Testis (tissue), 3 donors: Measurements from ENCODE around the gene PTPN13. TPM values are rescaled to one million over a fixed set of nuclear protein-coding genes. Genes with fewer than 3 reads are reported as not detected.
A peak's percentile ranks its signal among the peaks of the same experiment; 100 is the strongest.

Experiments
- DNase-seq: peaks from one replicate; pipeline ENCODE4 v3.0.0-alpha.2; 2019
- H3K27ac ChIP-seq, 2 donors: fragments of 200-600 bp; sonication (generic); one replicate each; pipeline ENCODE4 v1.5.1; 2019
- H3K27me3 ChIP-seq: fragments of 200-600 bp; sonication (generic); one replicate; pipeline ENCODE4 v1.5.1; 2019
- H3K36me3 ChIP-seq: fragments of 200-600 bp; sonication (generic); one replicate; pipeline ENCODE4 v1.5.1; 2017; ENCODE audit warnings: low read depth; ENCODE audit errors: missing control alignments
- H3K4me1 ChIP-seq: fragments of 200-600 bp; sonication (generic); one replicate; pipeline ENCODE4 v1.5.1; 2019
- H3K4me3 ChIP-seq, 2 donors: fragments of 200-600 bp; sonication (generic); one replicate each; pipeline ENCODE4 v1.5.1; 2017 to 2019
- H3K9me3 ChIP-seq: fragments of 200-600 bp; sonication (generic); one replicate; pipeline ENCODE4 v1.5.1; 2017
- CTCF ChIP-seq, 3 experiments: fragments of 450-650 bp in 2 of 3; fragments of 200-600 bp in 1 of 3; sonication (generic) in 1 of 3; IDR thresholded peaks; one replicate each; pipeline ENCODE4 v1.5.1; 2016 to 2019; ENCODE audit warnings: antibody characterized with exemption in 3 of 3, mild to moderate bottlenecking in 2 of 3, moderate library complexity in 1 of 3
- POLR2A ChIP-seq: fragments of 450-650 bp; IDR thresholded peaks from one replicate; pipeline ENCODE4 v1.6.1; 2017; ENCODE audit warnings: antibody characterized with exemption, mild to moderate bottlenecking, moderate library complexity
- WGBS, 2 donors: methylation state at CpG; one replicate each; pipeline ENCODE4 v1.1.5; 2018; 5-methylcytosine and 5-hydroxymethylcytosine counted together
- intact Hi-C: fragments of 100-400 bp; cut with DNase I; formaldehyde crosslinking; loops from one replicate; pipeline ENCODE4 v1.15.1; 2023; ENCODE audit warnings: low total_unique reads
- polyA plus RNA-seq: library from polyadenylated mRNA; stranded (reverse); fragments of 350-450 nt; fragmentation: Illumina TruSeq; extraction: RNeasy Lipid Tissue Mini Kit (QIAGEN cat#74804); gene quantifications from one replicate; pipeline ENCODE4 v1.2.3, GENCODE V29; 2014; ENCODE audit warnings: low read depth, low replicate concordance; ENCODE audit not compliant: insufficient read depth
- total RNA-seq, 2 donors: library from RNA; depleted of rRNA; stranded (reverse); fragments of >200 nt; gene quantifications; one replicate each; pipeline ENCODE4 v1.2.3, GENCODE V29; 2016

Gene PTPN13
- total and polyA plus RNA-seq, 3 donors from 2014 or later, result 30.1 to 62.0 (median 48.9) TPM

DNA sequence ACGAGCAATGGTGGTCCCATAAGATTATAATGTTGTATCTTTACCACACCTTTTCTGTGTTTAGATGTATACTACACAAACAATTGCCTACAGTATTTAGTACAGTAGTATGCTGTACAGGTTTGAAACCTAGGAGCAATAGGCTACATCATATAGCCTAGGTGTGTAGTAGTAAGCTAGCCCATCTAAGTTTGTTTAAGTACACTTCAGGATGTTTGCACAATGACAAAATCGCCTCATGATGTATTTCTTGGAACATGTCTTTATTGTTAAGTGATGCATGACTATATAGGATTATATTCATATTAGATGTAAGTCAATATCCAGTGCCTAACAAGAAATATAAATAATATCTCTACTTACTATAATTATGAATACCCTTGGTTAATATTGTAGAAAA, 150.5 kb downstream of the PTPN13 start:
- intact Hi-C loops, result no loop called here
- Histone ChIP-seq H3K4me3 (no peak overlapping the region), H3K4me1 (no peaks in the 10 kb centered on the region), H3K9me3 (no peaks in the 10 kb centered on the region), H3K36me3 (no peaks in the 10 kb centered on the region), H3K27me3 (no peaks in the 10 kb centered on the region), H3K27ac (no peak overlapping the region)
- DNase-seq, result no peak
- TF ChIP-seq CTCF (IDR thresholded peaks at IDR 0.05), result no peak
- WGBS, 2 donors, result 96 to 97% methylated on average over 2 of the region's 2 CpGs

DNA sequence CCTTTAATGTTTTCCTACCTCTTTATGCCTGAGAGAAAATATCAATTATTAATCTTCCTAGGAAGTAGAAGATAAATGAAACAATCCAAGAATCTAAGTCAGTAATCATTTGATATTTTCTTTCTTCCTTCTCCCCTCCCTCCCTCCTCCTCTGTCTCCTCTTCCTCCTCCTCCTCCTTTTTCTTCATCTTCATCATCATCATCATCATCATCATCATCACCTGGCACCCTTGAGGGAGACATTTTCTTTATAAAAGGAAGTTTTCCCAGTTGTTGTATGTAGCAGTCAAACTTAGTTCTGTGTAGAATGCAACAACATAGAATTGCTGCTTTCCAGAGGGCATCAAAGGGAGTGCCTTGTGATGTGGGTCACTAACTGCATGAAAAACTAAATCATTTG, 155.0 kb downstream of the PTPN13 start:
- H3K4me3 ChIP-seq, result no peak overlapping the region
- H3K4me1 ChIP-seq, result no peaks in the 10 kb centered on the region
- TF ChIP-seq POLR2A (no peak), CTCF (IDR thresholded peaks at IDR 0.05) (no peak)
- H3K36me3 ChIP-seq, result no peaks in the 10 kb centered on the region
- H3K9me3 ChIP-seq, result no peaks in the 10 kb centered on the region
- DNase-seq, result no peak
- no peak overlapping the region for H3K27ac ChIP-seq
- H3K27me3 ChIP-seq, result no peaks in the 10 kb centered on the region
- intact Hi-C loops, result no loop called here

- intact Hi-C loops, result no loop called here
- Histone ChIP-seq H3K27me3 (no peaks in the 10 kb centered on the region), H3K9me3 (no peaks in the 10 kb centered on the region), H3K36me3 (no peaks in the 10 kb centered on the region), H3K4me3 (no peak overlapping the region), H3K27ac (no peak overlapping the region), H3K4me1 (no peaks in the 10 kb centered on the region)
- TF ChIP-seq POLR2A, result no peak
- TF ChIP-seq CTCF (IDR thresholded peaks at IDR 0.05), result no peak
- 90 to 94% methylated on average over 2 of the region's 2 CpGs for WGBS, 2 donors
- DNase-seq, result no peak
These were observed 161.3 kb downstream of the PTPN13 start for GRCh38 chr4:86755388-86755787.

GRCh38 chr4:86757468-86757867, 163.4 kb downstream of the PTPN13 start:
- Histone ChIP-seq H3K27me3 (no peaks in the 10 kb centered on the region), H3K36me3 (no peaks in the 10 kb centered on the region), H3K27ac (no peak overlapping the region), H3K9me3 (no peaks in the 10 kb centered on the region), H3K4me3 (no peak overlapping the region), H3K4me1 (no peaks in the 10 kb centered on the region)
- 48 to 52% methylated on average over 3 of the region's 3 CpGs for WGBS, 2 donors
- intact Hi-C loops, result no loop called here
- TF ChIP-seq POLR2A, result no peak
- TF ChIP-seq CTCF (IDR thresholded peaks at IDR 0.05), result no peak
- peak; percentile 36 for DNase-seq

- DNase-seq, result no peak
- intact Hi-C loops, result no loop called here
These were observed 165.2 kb downstream of the PTPN13 start for GRCh38 chr4:86759298-86759697.

More at GRCh38 chr4:86759298-86759697, 165.2 kb downstream of the PTPN13 start:
- Histone ChIP-seq H3K9me3 (no peaks in the 10 kb centered on the region), H3K27ac (no peak overlapping the region), H3K27me3 (no peaks in the 10 kb centered on the region), H3K36me3 (no peaks in the 10 kb centered on the region), H3K4me3 (no peak overlapping the region), H3K4me1 (no peaks in the 10 kb centered on the region)
- no peak for TF ChIP-seq POLR2A
- no peak for TF ChIP-seq CTCF (IDR thresholded peaks at IDR 0.05)
- WGBS, 2 donors, result 92 to 95% methylated on average over 3 of the region's 3 CpGs
